Left renal pelvis (tissue), 4 donors: ENCODE data around the gene CORO7. TPM values are rescaled to one million over a fixed set of nuclear protein-coding genes. Genes with fewer than 3 reads are reported as not detected.

Source experiments
- DNase-seq, 4 donors: peaks; one replicate each; pipeline ENCODE4 v3.0.0-alpha.2; 2013; ENCODE audit warnings: low read depth in 4 of 4, low spot score in 3 of 4
- polyA plus RNA-seq, 4 donors: library from polyadenylated mRNA; unstranded; fragments of 120-200 nt; gene quantifications; one replicate each; pipeline ENCODE4 v1.2.1, GENCODE V29; 2013; ENCODE audit not compliant: insufficient read length in 4 of 4

CORO7 gene
- polyA plus RNA-seq, 4 donors = 14.1 to 25.5 (median 16.9) TPM

DNA sequence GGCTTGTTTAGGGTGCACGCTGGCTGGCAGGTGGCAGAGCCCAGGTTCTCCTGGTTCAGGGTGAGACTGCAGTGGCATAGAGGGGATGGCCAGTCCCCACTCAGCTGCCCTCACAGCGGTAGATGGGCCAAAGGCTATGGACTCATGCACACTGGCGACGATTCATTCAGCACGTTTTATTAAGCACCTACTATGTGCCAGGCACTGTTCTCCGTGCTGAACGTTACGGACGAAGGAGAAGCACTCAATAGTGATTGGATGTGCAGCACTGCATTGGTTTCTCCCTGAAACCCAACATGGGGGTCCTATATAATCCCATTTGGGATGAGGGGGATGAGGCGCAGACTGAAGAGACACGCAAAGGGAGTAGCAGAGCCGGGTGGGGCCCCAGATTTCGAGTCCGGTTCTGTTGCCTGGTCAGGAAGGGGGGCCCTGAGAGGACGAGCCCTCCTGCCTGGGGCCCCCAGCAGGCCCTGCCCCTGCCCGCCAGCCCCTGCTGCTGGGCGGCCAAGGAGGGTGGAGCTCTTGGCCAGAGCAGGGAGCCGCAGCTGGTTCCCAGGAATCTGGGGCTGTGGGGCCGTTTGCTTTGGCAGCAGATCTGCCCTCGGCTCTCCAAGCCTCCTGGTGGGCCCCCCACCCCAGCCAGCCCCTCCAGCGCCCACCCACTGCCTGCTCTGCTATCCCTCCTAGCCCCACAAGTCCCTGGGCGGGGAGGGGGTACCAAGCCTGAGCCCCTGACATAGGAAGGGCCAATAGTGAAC lies 91.7 kb downstream of the CORO7 start:
- no peak for DNase-seq

DNA sequence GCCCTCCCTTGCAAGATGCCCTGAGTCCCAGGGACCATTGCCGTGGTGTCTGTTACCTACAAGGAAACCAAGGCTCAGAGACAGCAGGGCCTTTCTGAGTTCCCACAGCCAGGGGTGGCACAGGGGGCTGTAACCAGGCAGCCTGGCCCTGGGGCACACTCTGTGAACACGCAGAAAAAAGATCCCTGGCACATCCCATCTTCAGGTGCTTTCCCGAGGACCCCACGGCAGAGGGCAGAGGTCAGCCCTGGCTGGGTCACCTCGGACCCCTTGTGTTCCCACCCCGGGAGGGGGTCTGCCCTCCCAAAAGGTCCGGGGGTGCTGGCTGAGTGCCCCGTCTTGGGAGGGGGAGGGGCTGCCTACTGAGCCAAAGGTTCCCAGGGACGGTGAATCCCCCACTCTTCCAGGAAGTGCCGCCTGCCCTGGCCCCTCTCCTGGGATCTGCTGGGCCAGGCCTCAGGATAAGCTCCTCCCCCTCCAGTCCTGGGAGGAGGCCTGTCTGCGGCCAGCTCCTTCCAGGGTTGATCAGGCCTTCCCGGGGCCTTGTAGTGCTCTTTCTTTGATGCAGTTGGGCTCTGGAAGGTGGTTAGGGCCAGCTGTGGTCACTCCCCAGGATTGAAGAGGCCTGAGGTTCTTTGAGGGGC lies 92.4 kb downstream of the CORO7 start:
- no peak for DNase-seq

DNA sequence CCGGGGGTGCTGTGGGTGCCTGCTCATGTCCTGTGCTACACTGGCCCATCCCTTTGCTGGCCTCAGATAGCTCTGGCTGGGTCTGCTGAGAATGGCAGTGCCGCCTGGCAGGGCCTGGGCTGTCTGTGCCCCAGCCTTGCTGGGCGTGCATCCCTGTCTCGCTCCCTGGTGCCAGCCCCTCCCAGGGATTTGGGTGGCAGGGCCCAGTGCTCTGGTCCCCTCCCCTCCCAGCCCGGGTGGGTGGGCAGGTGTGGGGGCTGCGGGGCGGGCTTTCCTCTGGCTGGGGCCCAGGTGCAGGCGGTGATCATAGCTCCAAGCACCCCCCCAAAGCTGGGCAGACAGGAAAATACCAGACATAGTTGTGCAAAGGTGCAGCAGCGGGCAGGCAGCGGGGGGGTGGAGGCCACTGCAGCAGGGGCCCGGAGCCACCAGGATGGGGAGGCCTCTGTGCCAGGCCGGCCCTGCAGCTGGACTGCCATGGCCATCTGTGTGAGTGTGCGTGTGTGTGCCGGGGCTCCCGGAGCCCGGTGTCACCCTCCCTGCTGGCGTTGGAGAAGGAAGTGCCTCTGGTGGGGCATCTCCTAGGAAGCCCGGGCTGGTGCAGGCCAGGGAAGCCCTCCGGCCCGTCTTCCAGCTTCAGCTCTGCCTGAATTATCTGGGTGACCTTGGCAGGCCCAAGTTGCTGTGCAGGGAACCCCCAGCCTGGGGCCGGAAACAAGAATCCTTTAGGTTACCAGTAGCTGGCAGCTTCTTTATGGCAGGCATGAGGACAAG lies 93.1 kb downstream of the CORO7 start:
- no peak for DNase-seq

DNA sequence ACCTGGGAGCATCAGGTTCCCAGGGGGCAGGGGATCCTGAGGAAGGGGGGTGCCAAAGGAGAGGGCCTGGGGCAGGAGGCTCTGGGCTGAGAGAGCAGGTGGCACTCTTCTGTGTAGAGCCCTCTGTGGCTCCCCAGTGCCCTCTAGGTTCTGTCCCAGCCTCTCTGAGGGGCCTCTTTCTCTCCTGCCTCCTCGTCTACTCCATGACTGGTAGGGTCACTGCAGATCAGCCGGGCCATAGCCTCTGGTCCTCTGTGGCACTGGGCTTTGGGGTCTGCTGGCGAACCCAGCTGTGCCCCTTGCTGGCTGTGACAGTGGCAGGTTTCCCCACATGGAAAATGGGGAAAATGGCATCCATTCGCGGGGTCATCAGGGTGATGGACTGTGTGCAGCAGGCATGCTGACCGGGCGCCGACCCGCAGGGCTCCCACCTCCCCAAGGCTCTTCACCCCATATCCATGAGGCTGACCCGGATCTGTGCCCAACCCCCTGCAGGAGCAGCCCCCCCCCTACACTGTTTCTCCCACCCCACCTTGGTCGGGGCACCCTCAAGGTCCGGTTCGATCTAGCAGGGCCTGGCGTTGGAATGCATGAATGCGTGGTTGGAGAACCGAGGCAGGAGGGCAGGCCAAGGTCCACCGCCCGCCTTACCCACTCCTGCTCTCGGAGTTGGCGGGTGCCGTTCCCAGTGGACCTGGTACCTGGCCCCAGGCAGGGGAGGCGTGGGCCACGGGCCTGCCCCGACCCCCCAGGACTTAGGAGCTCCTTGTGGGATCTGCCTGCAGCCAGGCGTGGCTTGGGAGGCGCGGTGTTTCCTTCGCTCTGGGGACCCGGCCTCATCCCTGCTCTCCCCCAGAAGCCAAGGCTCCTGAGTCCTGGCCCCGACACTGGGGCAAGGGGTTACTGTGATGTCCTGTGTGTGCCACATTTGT lies 94.0 kb downstream of the CORO7 start:
- DNase-seq = no peak

DNA sequence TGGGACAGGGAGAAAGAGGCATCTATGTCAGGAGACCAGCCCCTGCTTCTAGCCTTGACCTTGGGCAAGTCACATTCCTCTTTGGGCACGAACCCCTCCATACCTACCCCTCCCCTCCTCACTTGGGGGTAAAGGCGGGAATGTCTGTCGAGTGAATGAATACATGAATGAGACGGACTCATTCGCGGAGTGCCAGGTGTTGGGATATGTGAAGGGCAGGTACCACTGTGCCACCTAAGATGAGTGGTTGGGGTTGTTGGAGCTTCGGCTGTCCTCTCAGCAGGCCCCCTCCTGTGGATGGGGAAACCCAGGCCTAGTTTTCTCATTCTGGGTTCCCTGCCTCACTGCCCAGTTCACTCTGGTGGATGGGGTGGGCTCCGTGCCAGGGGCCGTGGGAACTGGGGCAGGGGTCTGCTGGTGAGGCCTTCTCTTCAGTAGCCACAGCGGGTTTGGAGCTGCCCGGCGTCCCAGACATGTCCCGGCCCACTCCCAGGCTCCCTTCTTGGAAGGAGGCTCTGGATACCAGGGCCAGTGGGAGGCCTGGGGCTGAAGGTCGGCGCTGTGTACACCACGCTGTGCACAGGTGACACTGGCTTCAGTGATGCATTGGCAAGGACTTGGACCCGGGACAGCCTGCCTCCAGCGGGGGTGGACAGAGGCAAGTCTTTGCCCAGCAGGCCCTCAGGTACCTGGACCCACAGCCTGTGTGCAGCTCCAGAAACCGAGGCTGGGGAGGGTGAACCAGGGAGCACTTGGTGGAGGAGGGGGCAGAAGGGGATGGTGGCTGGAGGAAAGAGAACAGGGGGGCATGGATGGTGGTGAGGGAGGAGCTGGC lies 94.9 kb downstream of the CORO7 start:
- no peak for DNase-seq

DNA sequence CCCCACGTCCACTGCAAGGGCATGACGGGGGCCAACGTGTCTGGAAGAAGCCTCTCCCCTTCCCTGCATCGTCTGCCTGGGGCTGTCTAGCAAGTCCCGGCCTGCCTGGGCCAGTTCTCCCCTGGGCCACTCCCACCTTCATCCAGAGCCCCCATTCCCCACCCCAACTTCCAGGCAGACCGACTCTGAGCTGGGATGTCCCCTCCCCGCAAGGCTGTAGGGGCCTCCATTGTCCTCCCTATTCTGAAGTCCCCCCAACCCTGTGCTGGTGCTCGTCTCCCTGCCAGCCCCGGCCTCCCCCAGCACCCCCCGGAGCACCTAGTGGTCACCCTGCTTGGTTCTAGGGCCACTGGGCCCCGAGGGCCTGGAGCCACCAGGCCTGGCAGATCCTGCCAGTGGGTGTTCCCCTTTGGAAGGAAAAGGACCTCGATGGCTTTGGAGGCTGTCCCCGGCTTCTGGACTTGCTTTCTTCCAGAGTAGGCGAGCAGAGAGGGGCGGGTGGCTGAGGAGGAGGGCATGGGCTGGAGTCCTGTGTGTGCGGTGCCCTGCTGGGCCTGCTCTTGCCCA lies 95.7 kb downstream of the CORO7 start:
- DNase-seq = no peak

DNA sequence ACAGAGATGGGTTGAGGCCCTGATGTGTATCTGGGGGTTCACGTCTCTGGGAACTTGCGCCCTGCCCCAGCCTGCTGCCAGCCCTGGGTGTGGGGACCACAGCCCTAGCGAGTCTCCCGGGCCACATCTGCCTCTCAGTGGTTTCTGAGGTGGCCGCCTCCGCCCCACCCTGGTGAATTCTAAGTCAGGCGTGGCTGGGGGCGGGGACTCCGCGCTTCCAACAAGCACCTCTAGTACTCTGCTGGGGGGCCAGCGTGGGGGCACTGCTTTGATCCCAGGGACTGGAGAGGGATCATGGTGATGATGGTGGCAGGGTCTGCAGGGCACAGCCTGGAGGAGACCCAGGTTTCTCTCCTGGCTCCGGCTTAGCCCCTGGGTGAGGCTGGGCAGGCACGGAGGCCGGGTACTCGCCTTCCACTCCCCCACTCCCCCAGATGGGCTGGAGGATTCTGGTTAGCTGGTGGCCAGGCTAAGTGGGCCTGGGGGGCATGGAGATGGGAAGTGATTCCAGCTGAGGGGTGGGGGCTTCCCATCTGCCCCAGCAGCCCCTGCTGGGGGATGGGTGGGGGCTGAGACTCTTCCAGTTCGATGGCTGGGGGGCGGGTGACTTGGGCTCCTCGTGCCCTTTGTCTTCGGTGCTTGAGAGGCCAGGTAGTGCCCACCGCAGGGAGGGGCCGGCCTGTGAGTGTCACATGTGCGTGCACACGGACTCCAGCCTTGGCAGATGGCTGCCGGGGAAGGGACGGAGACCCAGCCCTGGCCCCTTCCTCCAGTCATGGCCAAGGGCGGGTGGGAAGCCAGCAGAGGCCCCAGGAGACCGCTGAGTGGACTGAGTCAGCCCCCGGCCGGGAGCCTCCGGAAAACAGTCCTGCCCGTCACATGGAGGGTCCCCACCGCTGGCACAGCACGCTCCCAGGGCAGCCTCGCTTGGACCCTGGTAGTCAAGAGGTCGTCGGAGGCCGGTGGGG lies 96.7 kb downstream of the CORO7 start:
- no peak for DNase-seq

DNA sequence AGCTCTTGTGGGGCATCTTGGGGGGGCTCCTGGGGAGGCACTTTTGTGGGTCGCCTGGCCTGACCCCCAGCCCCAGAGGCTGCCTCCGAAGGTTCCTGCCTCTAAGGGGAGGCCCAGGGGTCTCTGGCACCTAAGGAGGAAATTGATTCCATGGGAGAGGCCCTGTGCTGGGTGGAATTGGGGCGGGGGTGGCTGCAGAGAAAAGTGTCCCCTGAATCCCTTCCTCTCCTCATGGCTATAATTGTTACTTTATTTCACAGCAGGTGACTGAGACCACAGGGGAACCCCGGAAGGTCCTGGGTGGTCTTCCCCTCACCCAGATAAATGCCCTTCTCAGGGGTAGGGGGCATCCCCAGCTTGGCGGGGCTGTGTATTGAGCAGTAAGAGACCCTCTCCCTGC lies 97.4 kb downstream of the CORO7 start:
- DNase-seq = no peak

DNA sequence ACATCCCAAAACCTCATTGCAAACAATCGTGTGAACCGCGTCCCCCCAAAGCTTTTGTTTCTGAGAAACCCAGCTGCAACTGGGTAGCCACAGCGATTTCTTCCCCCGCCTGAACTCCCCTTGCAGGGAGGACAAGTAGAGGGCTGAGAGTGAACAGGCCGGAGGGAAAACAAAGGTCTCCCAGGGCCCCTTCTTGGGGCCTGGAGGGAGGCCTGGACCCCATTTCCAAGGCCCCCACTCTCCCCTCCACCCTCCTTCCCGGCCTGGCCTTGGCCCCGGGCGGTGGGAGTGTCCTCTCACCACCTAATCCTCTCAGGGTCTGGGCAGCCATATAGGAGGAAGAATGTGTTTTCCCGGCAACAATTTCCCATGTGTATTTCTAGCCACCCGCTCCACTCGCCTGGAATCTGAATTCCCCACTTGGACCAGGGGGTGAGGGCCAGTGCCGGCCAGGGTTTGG lies 97.9 kb downstream of the CORO7 start:
- DNase-seq = no peak

DNA sequence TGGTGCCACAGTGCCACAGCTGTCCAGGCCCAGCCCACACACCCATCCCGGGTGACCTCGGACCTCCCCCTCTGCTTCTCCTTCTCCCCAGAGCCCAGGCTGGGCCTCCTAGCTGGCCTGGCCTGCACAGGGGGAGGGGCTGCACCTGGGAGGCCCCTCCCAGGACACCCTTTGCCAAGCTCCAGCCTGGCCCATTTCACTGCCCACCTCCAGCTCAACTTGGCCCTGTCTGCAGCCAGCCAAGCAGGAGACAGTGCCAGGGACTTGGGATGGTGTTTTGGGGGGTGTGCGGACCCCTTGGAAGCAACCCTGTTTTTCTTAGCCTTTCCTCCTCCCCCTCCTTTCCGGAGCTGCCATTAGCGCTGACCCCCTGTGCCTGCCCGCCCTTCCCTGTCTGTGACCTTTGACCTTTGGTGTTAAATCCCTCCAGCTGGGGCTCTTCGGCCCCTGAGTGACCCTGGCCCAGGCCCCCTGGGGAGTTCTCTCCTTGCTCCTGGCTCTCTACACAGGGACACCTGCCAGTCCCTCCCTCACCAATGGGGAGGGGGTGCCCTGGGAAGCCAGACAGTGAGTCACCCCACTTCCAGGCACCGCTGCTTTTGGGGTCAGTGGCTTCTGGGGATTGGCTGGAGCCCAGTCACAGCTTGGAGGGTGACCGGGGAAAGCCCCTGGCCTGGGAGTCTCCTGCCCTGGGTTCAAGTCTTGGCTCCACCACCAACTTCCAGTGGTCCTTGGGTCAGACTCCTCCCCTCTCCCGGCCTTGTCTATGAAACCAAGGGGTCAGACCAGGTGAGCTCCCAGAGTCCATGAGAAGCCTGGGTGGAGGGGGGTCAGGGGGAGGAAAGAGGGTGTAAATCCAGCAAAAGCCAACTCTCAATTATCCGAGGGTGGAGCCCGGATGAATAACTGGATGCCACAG lies 98.6 kb downstream of the CORO7 start:
- DNase-seq = no peak

DNA sequence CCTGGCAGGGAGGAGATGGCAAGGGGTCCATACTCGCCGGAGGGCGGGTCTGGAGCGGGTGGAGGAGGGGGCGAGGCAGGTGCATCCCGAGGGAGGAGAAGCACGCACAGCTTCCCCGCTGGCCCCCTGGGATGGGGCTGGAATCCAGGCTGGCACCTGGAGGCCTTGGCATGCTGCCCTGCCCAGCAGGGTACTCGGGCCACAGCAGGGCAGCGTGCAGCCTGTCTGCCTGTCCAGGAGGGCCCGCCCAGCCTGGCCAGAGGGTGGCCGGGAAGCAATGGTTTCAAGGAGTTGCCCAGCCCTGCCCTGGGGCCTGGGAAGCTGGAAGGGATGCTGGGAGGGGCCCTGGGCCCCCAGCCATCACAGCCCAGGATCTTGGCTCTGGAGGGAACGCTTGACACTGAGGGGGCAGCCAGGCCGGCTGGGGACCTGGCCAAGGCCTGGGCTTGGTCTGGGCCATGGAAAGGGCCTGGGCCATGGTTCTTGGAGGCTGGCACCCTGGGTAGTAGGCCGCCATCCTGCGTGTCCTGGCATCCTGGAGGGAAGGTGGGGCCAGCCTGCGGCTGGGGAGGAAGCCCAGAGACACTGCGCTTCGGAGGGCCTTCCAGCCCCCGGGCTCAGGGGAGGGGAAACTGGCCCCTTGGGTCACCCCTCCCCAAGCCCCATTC lies 99.4 kb downstream of the CORO7 start:
- DNase-seq = no peak

DNA sequence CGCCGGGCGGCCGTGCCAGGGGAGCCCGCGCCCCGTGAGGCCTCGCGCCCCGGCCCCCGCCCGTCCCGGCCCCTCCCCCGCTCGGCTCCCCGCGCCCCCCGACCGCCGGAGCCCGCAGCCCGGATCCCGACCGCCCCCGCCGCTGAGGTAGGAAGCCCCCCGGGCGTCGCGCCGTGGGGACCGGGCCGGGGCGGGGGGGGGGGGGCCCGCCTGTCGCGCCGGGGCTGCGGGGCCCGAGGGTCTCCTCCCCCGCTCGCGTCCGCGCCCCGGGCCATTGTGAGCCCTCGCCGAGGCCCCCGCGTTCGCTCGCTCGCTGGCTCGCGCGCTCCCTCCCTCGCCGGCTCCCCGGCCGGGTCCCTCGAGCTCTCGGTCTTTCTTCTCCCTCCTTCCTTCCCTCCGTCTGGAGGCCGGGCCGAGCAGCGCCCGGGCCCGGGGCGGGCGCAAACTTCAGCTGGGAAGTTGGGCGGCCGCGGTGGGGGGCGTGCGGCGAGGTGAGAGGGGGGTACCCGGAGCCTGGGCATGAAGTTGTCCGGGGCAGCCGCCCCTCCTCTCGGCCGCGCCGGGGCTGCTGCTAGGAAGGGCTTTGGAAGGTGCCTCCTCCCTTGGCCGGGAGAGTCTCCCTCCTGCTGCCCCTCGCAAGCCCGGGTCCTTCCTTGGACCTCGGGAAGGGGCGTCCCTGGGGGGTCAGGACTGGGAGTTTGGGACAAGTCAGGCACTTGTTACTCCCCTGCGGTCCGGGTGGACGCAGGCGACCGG lies 100.1 kb downstream of the CORO7 start:
- no peak for DNase-seq

DNA sequence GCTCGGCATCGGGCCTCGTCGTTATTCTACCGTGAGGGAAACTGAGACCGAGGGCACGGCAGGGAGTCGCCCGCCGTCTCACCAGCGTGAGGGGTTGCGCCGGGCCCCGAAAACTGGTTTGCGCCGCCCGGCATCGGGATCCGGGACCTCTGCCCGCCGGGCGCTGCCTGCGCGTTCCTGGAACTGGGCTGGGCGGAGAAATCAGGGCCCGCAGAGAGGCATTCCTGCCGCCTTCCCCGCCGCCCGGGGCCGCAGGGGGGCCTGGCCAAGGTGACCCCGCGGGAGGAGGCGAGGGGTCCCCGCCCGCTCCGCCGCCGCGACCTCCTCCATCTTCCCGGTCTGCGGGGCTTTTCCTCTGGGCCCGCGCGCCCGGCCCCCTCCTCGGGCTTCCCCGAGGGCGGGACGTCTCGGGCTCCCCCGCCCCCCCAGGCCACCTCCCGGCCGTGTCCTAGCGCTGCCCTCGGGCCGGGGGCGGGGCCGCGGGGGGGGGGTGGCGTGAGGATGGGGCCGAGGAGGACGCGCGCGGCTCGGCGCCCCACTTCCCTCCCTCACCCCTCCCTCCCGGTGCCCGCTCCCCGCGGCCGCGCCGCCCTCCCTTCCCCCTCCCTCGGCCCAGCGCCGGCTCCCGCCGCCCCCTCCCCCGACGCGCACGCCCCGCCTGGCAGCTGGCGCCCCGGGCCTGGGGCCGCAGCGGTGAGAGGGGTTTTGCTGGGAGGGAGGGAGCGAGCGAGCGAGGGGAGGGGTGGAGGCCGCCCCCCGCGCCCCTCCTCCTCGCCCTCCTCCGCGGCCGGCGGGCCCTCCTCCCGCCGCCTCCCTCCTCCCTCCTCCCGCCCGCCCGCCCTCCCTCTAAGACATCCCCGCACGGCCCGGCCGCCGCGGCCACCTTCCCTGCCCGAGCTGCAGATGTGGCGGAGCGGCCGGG lies 100.9 kb downstream of the CORO7 start, which contains the start of gene GLIS2:
TSS of gene GLIS2 (plus strand) at position 882 of the 922 bp plus-strand sequence. CDS start 16,214 bp downstream, outside the sequence.
- peak in 2 of 4 donors; percentile 60 to 79 for DNase-seq

DNA sequence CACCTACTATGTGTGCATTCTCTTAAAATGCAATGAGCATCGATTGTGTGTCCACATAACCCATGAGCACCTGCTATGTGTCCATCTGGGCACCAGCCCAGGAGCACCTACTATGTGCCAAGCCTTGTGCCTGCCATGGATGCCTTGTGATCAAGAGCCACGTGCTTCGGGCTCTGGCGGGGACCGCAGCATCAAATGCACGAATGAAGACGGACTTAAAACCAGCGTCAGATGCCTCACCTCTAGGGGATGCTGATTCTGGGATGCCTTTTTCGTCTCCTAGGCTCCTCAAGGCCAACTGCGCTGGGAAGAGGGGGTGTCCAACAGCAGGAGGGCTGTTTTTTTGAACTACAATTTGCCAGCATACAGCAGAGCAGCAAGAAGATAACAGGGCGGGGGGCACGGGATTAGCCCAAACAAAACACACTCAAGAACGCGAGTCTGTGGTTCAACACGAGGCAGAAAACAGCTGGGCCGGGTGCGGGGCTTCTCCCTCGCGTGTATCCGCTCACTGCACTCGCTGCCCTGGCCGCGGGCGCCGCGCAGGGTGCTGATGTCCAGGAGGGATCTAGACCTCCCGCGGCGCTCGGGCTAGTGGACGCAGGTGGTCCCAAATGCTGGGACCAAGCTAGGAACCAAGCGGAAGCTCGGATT lies 101.7 kb downstream of the CORO7 start:
- DNase-seq = no peak
